Neural cell (in vitro differentiated cells): ENCODE measurements around the gene CRADD. TPM values are rescaled to one million over a fixed set of nuclear protein-coding genes. Genes with fewer than 3 reads are reported as not detected.

Source experiments
- H2AFZ ChIP-seq: fragments of 200-600, 300-800 bp; sonication (generic), shearing (Covaris generic); 2 replicates; pipeline ENCODE4 v1.6.0; 2014; ENCODE audit warnings: low read depth, mild to moderate bottlenecking, antibody characterized with exemption, low read length, moderate library complexity
- H3F3A ChIP-seq: fragments of 200-600 bp; shearing (Covaris generic); 2 replicates; pipeline ENCODE4 v1.6.1; 2016; ENCODE audit warnings: mild to moderate bottlenecking, moderate library complexity, mixed read lengths, antibody characterized with exemption, low read length; ENCODE audit not compliant: insufficient read depth, poor library complexity, severe bottlenecking
- H3K27ac ChIP-seq: fragments of 200-600, 300-800 bp; sonication (generic), shearing (Covaris generic); 2 replicates; pipeline ENCODE4 v1.5.1; 2014; ENCODE audit warnings: mild to moderate bottlenecking, low read length, moderate library complexity
- H3K27me3 ChIP-seq: fragments of 300-800, 200-600 bp; sonication (generic), shearing (Covaris generic); 2 replicates; pipeline ENCODE4 v1.6.0; 2014; ENCODE audit warnings: mild to moderate bottlenecking, low read depth, low read length, moderate library complexity; ENCODE audit not compliant: insufficient read depth
- H3K36me3 ChIP-seq: fragments of 300-800, 200-600 bp; sonication (generic), shearing (Covaris generic); 2 replicates; pipeline ENCODE4 v1.5.1; 2014; ENCODE audit warnings: mild to moderate bottlenecking, antibody characterized with exemption, low read length, moderate library complexity; ENCODE audit not compliant: insufficient read depth
- H3K4me2 ChIP-seq: fragments of 300-800, 200-600 bp; sonication (generic), shearing (Covaris generic); 2 replicates; pipeline ENCODE4 v1.6.0; 2014; ENCODE audit warnings: mild to moderate bottlenecking, low read length
- H3K4me3 ChIP-seq: fragments of 300-800, 200-600 bp; sonication (generic), shearing (Covaris generic); 2 replicates; pipeline ENCODE4 v1.5.1; 2014; ENCODE audit warnings: mild to moderate bottlenecking, low read length, moderate library complexity
- H3K79me2 ChIP-seq: fragments of 200-600 bp; shearing (Covaris generic); replicated peaks from 2 replicates; pipeline ENCODE4 v1.6.0; 2014; ENCODE audit warnings: mild to moderate bottlenecking, low read length, moderate library complexity; ENCODE audit not compliant: insufficient read depth
- H3K9ac ChIP-seq: fragments of 300-800, 200-600 bp; sonication (generic), shearing (Covaris generic); 2 replicates; pipeline ENCODE4 v1.6.1; 2016; ENCODE audit warnings: mild to moderate bottlenecking, low read length, mixed read lengths
- H3K9me2 ChIP-seq: fragments of 200-600 bp; shearing (Covaris generic); 2 replicates; pipeline ENCODE4 v1.6.1; 2016; ENCODE audit warnings: mild to moderate bottlenecking, low read length, mixed read lengths; ENCODE audit not compliant: insufficient read depth
- H3K9me3 ChIP-seq: fragments of 200-600, 300-800 bp; sonication (generic), shearing (Covaris generic); 2 replicates; pipeline ENCODE4 v1.6.1; 2016; ENCODE audit warnings: mild to moderate bottlenecking, mixed run types, low read length, moderate library complexity, mixed read lengths
- H4K20me1 ChIP-seq: fragments of 200-600 bp; shearing (Covaris generic); 2 replicates; pipeline ENCODE4 v1.6.1; 2016; ENCODE audit warnings: mild to moderate bottlenecking, mixed run types; ENCODE audit not compliant: insufficient read depth
- EP300 ChIP-seq: fragments of 450-650 bp; conservative IDR thresholded peaks from 2 replicates; pipeline ENCODE4 v1.6.1; 2014; ENCODE audit warnings: antibody characterized with exemption, mild to moderate bottlenecking, moderate library complexity; ENCODE audit not compliant: poor library complexity, severe bottlenecking
- EZH2 ChIP-seq: fragments of 200-600, 300-800 bp; shearing (Covaris generic), sonication (generic); IDR thresholded peaks from 2 replicates; pipeline ENCODE4 v1.6.1; 2014; ENCODE audit warnings: antibody characterized with exemption, low read length, borderline replicate concordance, mild to moderate bottlenecking; ENCODE audit not compliant: insufficient read depth, poor library complexity, severe bottlenecking
- MXI1 ChIP-seq: fragments of 450-650 bp; conservative IDR thresholded peaks from 2 replicates; pipeline ENCODE4 v1.6.1; 2014; ENCODE audit warnings: antibody characterized with exemption, mild to moderate bottlenecking; ENCODE audit not compliant: poor library complexity, severe bottlenecking
- POLR2AphosphoS5 ChIP-seq: IDR thresholded peaks from 2 replicates; pipeline ENCODE4 v1.6.1; 2012
- RAD21 ChIP-seq: fragments of 450-650 bp; conservative IDR thresholded peaks from 2 replicates; pipeline ENCODE4 v1.6.1; 2014; ENCODE audit warnings: antibody characterized with exemption, mild to moderate bottlenecking, moderate library complexity
- SMC3 ChIP-seq: fragments of 450-650 bp; conservative IDR thresholded peaks from 2 replicates; pipeline ENCODE4 v1.6.1; 2014; ENCODE audit warnings: antibody characterized with exemption, mild to moderate bottlenecking, moderate library complexity; ENCODE audit not compliant: poor library complexity
- TAF1 ChIP-seq: IDR thresholded peaks from 2 replicates; pipeline ENCODE4 v1.6.1; 2012; ENCODE audit warnings: low read depth
- polyA plus RNA-seq: library from polyadenylated mRNA; depleted of rRNA; stranded (reverse); fragments of >200 nt; gene quantifications from 2 replicates; pipeline ENCODE4 v1.2.3, GENCODE V29; 2014
- TF ChIP-seq, protein P1 (sequence below): IDR thresholded peaks from 2 replicates; pipeline ENCODE4 v1.6.1; 2012; ENCODE audit warnings: borderline replicate concordance
- TF ChIP-seq, protein P2 (sequence below): fragments of 450-650 bp; IDR thresholded peaks from 2 replicates; pipeline ENCODE4 v1.5.1; 2014; ENCODE audit warnings: antibody characterized with exemption, mild to moderate bottlenecking, moderate library complexity; ENCODE audit not compliant: poor library complexity, severe bottlenecking

CRADD gene
- polyA plus RNA-seq, 1 donor from 2014 or later = 23.5 TPM

DNA sequence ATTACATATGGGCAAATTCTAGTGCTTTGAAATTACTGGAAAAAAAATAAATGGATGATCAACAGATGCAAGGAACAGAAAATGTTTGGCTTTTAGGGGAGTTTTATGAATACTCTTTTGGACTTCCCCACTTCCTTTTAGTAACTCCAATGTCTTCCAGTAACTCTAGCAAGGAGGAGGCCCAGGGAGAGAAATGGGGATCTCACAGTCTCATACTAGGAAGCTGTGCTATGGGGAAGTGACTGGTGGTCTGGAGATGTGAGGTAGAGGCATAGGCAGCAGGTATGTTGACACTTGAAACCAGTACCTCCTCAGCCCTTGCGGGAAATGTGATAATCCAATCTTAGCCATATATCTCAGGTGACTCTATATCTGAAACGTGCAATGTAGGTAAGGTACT, 68.1 kb downstream of the CRADD start:
- Histone ChIP-seq H3K27ac (no peak overlapping the region), H4K20me1 (no peaks in the 10 kb centered on the region), H3K9ac (no peak overlapping the region), H3K79me2 (no peaks in the 10 kb centered on the region), H3F3A (peaks cover 2% of the 10 kb centered on the region), H2AFZ (no peak overlapping the region), H3K36me3 (no peaks in the 10 kb centered on the region), H3K4me2 (no peak overlapping the region), H3K4me3 (no peak overlapping the region), H3K27me3 (peaks cover 12% of the 10 kb centered on the region), H3K9me2 (no peaks in the 10 kb centered on the region), H3K9me3 (no peaks in the 10 kb centered on the region)
- no peak for TF ChIP-seq POLR2AphosphoS5
- TF ChIP-seq EZH2 = no peak
- TF ChIP-seq, protein P1, sequence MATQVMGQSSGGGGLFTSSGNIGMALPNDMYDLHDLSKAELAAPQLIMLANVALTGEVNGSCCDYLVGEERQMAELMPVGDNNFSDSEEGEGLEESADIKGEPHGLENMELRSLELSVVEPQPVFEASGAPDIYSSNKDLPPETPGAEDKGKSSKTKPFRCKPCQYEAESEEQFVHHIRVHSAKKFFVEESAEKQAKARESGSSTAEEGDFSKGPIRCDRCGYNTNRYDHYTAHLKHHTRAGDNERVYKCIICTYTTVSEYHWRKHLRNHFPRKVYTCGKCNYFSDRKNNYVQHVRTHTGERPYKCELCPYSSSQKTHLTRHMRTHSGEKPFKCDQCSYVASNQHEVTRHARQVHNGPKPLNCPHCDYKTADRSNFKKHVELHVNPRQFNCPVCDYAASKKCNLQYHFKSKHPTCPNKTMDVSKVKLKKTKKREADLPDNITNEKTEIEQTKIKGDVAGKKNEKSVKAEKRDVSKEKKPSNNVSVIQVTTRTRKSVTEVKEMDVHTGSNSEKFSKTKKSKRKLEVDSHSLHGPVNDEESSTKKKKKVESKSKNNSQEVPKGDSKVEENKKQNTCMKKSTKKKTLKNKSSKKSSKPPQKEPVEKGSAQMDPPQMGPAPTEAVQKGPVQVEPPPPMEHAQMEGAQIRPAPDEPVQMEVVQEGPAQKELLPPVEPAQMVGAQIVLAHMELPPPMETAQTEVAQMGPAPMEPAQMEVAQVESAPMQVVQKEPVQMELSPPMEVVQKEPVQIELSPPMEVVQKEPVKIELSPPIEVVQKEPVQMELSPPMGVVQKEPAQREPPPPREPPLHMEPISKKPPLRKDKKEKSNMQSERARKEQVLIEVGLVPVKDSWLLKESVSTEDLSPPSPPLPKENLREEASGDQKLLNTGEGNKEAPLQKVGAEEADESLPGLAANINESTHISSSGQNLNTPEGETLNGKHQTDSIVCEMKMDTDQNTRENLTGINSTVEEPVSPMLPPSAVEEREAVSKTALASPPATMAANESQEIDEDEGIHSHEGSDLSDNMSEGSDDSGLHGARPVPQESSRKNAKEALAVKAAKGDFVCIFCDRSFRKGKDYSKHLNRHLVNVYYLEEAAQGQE = no peak
- no peak for TF ChIP-seq MXI1
- TF ChIP-seq RAD21 = no peak
- TF ChIP-seq, protein P2, sequence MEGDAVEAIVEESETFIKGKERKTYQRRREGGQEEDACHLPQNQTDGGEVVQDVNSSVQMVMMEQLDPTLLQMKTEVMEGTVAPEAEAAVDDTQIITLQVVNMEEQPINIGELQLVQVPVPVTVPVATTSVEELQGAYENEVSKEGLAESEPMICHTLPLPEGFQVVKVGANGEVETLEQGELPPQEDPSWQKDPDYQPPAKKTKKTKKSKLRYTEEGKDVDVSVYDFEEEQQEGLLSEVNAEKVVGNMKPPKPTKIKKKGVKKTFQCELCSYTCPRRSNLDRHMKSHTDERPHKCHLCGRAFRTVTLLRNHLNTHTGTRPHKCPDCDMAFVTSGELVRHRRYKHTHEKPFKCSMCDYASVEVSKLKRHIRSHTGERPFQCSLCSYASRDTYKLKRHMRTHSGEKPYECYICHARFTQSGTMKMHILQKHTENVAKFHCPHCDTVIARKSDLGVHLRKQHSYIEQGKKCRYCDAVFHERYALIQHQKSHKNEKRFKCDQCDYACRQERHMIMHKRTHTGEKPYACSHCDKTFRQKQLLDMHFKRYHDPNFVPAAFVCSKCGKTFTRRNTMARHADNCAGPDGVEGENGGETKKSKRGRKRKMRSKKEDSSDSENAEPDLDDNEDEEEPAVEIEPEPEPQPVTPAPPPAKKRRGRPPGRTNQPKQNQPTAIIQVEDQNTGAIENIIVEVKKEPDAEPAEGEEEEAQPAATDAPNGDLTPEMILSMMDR = no peak
- TF ChIP-seq TAF1 = no peak
- no peak for TF ChIP-seq EP300
- TF ChIP-seq SMC3 = no peak

DNA sequence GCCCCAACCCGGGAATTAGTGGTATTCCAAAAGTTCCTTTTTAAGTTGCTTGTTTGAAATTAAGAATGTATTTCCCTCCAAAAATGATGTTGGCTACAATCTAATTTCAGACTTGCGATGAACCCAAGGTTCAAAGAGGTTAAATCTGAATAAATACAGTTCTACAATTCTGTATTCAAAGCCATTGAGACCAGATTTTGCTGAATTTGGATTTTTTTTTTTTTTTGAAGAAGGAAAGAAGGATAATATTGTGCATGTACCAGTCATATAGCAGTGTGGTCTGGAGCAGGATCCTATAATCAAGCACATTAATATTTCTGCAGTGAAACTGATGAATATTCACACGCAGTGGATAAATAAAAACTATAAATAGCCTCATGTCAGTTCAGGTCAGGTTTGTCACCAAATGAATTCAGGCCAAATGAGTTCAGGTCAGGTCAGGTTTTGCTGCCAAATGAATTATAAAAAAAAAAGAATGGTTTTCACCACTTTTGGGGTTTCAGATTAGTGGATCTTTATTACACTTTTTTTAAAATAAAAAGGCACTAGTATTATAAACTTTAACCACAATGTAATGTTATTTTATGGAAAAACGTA, 69.5 kb downstream of the CRADD start:
- peaks cover 8% of the 10 kb centered on the region for H3K27me3 ChIP-seq
- H3K79me2 ChIP-seq = no peaks in the 10 kb centered on the region
- H3K27ac ChIP-seq = no peak overlapping the region
- H3F3A ChIP-seq = peaks cover 2% of the 10 kb centered on the region
- H3K9me2 ChIP-seq = no peaks in the 10 kb centered on the region
- no peaks in the 10 kb centered on the region for H4K20me1 ChIP-seq
- H3K9ac ChIP-seq = no peak overlapping the region
- H3K4me2 ChIP-seq = no peak overlapping the region
- H3K4me3 ChIP-seq = no peak overlapping the region
- H3K9me3 ChIP-seq = no peaks in the 10 kb centered on the region
- H3K36me3 ChIP-seq = no peaks in the 10 kb centered on the region
- no peak overlapping the region for H2AFZ ChIP-seq
- no peak for TF ChIP-seq EZH2
